ENCODE data around the gene BLOC1S4. TPM values are rescaled to one million over a fixed set of nuclear protein-coding genes. Genes with fewer than 3 reads are reported as not detected.
"Not testable (repeated sequence)": the region's sequence is repeated elsewhere in the genome, so short reads cannot be mapped to it uniquely, and the experiment has no call there.

BLOC1S4 gene
- total and polyA plus RNA-seq, 4 donors: 4.9 to 7.7 (median 5.4) TPM

- Histone ChIP-seq H3K4me1 (ENCODE audit: control insufficient read depth in 4 of 4, insufficient read depth in 4 of 4, low read length in 3 of 4) (peaks cover 5 to 29% (median 23%) of the 10 kb centered on the region in 4 donors), H3K27ac (ENCODE audit: low read depth in 1 of 2, low read length in 2 of 2) (no peak overlapping the region), H3K9me3 (ENCODE audit: control insufficient read depth in 4 of 4, low read length in 3 of 4) (no peaks in the 10 kb centered on the region), H3K9ac (ENCODE audit: low read depth in 1 of 2, low read length in 2 of 2) (no peak overlapping the region), H3K36me3 (ENCODE audit: control insufficient read depth in 4 of 4, insufficient read depth in 3 of 4, low read depth in 1 of 4, low read length in 3 of 4) (no peaks in the 10 kb centered on the region), H3K4me3 (ENCODE audit: low read depth in 1 of 3, low read length in 3 of 3) (no peak overlapping the region), H3K27me3 (ENCODE audit: control insufficient read depth in 4 of 4, insufficient read depth in 4 of 4, low read length in 3 of 4) (no peaks in the 10 kb centered on the region)
- no peak for DNase-seq (ENCODE audit: low spot score)
- TF ChIP-seq ATF3 (IDR thresholded peaks at IDR 0.05): no peak
- WGBS: 96% methylated on average over 19 of the region's 19 CpGs
Observed at GRCh38 chr4:6672131-6672530, 43.8 kb upstream of the BLOC1S4 start.

GRCh38 chr4:6672541-6673190 lies 43.3 kb upstream of the BLOC1S4 start:
- DNase-seq (ENCODE audit: low spot score); H3K9ac ChIP-seq (ENCODE audit: low read depth in 1 of 2, low read length in 2 of 2); H3K4me3 ChIP-seq (ENCODE audit: low read depth in 1 of 3, low read length in 3 of 3); H3K9me3 ChIP-seq (ENCODE audit: control insufficient read depth in 4 of 4, low read length in 3 of 4); H3K27me3 ChIP-seq (ENCODE audit: control insufficient read depth in 4 of 4, insufficient read depth in 4 of 4, low read length in 3 of 4); H3K36me3 ChIP-seq (ENCODE audit: control insufficient read depth in 4 of 4, insufficient read depth in 3 of 4, low read depth in 1 of 4, low read length in 3 of 4); H3K27ac ChIP-seq (ENCODE audit: low read depth in 1 of 2, low read length in 2 of 2): not testable (repeated sequence)
- H3K4me1 ChIP-seq (ENCODE audit: control insufficient read depth in 4 of 4, insufficient read depth in 4 of 4, low read length in 3 of 4): peaks cover 5 to 33% (median 23%) of the 10 kb centered on the region in 4 donors
- WGBS: 95% methylated on average over 34 of the region's 34 CpGs

DNA sequence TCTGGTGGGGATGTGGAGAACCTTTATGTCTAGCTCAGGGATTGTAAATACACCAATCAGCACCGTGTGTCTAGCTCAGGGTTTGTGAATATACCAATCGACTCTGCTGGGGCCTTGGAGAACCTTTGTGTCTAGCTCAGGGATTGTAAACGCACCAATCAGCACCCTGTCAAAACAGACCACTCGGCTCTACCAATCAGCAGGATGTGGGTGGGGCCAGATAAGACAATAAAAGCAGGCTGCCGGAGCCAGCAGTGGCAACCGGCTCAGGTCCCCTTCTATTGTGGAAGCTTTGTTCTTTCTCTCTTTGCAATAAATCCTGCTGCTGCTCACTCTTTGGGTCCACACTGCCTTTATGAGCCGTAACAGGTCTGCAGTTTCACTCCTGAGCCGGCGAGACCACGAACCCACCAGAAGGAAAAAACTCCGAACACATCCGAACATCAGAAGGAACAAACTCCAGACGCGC lies 42.7 kb upstream of the BLOC1S4 start:
- 62% methylated on average over 14 of the region's 14 CpGs for WGBS
- DNase-seq (ENCODE audit: low spot score); H3K36me3 ChIP-seq (ENCODE audit: control insufficient read depth in 4 of 4, insufficient read depth in 3 of 4, low read depth in 1 of 4, low read length in 3 of 4): not testable (repeated sequence)

GRCh38 chr4:6673660-6674499 lies 42.1 kb upstream of the BLOC1S4 start:
- Histone ChIP-seq H3K27me3 (ENCODE audit: control insufficient read depth in 4 of 4, insufficient read depth in 4 of 4, low read length in 3 of 4) (no peaks in the 10 kb centered on the region), H3K27ac (ENCODE audit: low read depth in 1 of 2, low read length in 2 of 2) (peak overlapping the region; percentile 72 to 78), H3K36me3 (ENCODE audit: control insufficient read depth in 4 of 4, insufficient read depth in 3 of 4, low read depth in 1 of 4, low read length in 3 of 4) (no peaks in the 10 kb centered on the region), H3K4me1 (ENCODE audit: control insufficient read depth in 4 of 4, insufficient read depth in 4 of 4, low read length in 3 of 4) (peaks cover 5 to 34% (median 23%) of the 10 kb centered on the region in 4 donors), H3K9ac (ENCODE audit: low read depth in 1 of 2, low read length in 2 of 2) (peak overlapping the region; percentile 77 to 78), H3K9me3 (ENCODE audit: control insufficient read depth in 4 of 4, low read length in 3 of 4) (no peaks in the 10 kb centered on the region), H3K4me3 (ENCODE audit: low read depth in 1 of 3, low read length in 3 of 3) (peak overlapping the region; percentile 73 to 76 (median 74))
- 2% methylated on average over 89 of the region's 89 CpGs for WGBS
- DNase-seq (ENCODE audit: low spot score): peak; percentile 91
- no peak for TF ChIP-seq JUND (IDR thresholded peaks at IDR 0.05)
- TF ChIP-seq NR2F2 (IDR thresholded peaks at IDR 0.05): no peak
- TF ChIP-seq, protein P1, sequence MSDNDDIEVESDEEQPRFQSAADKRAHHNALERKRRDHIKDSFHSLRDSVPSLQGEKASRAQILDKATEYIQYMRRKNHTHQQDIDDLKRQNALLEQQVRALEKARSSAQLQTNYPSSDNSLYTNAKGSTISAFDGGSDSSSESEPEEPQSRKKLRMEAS (IDR thresholded peaks at IDR 0.05): peak; percentile 75
- TF ChIP-seq, protein P2, sequence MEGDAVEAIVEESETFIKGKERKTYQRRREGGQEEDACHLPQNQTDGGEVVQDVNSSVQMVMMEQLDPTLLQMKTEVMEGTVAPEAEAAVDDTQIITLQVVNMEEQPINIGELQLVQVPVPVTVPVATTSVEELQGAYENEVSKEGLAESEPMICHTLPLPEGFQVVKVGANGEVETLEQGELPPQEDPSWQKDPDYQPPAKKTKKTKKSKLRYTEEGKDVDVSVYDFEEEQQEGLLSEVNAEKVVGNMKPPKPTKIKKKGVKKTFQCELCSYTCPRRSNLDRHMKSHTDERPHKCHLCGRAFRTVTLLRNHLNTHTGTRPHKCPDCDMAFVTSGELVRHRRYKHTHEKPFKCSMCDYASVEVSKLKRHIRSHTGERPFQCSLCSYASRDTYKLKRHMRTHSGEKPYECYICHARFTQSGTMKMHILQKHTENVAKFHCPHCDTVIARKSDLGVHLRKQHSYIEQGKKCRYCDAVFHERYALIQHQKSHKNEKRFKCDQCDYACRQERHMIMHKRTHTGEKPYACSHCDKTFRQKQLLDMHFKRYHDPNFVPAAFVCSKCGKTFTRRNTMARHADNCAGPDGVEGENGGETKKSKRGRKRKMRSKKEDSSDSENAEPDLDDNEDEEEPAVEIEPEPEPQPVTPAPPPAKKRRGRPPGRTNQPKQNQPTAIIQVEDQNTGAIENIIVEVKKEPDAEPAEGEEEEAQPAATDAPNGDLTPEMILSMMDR (IDR thresholded peaks at IDR 0.05; ENCODE audit: low read depth, low read length, missing input control): no peak
- peak; percentile 53 to 75 for TF ChIP-seq RXRA (IDR thresholded peaks at IDR 0.05)
- TF ChIP-seq ATF3 (IDR thresholded peaks at IDR 0.05): no peak
- TF ChIP-seq ZBTB33 (IDR thresholded peaks at IDR 0.05): no peak
- TF ChIP-seq HNF4G (IDR thresholded peaks at IDR 0.05): peak; percentile 16
- TF ChIP-seq YY1 (IDR thresholded peaks at IDR 0.05): peak; percentile 88
- TF ChIP-seq HNF4A (conservative IDR thresholded peaks at IDR 0.05): peak; percentile 54 to 77
- no peak for TF ChIP-seq FOXA2 (IDR thresholded peaks at IDR 0.05)
- TF ChIP-seq GABPA (IDR thresholded peaks at IDR 0.05 in 1 of 2, conservative IDR thresholded peaks at IDR 0.05 in 1 of 2): no peak
- peak; percentile 32 for TF ChIP-seq TAF1 (conservative IDR thresholded peaks at IDR 0.05)
- peak; percentile 81 for TF ChIP-seq SP1 (IDR thresholded peaks at IDR 0.05)
- peak in 1 of 2 donors; percentile 13 for TF ChIP-seq RAD21 (IDR thresholded peaks at IDR 0.05)
- TF ChIP-seq FOXA1 (IDR thresholded peaks at IDR 0.05): no peak

More for the DNA sequence above, 42.7 kb upstream of the BLOC1S4 start:
- not testable (repeated sequence) for H3K9me3 ChIP-seq (ENCODE audit: control insufficient read depth in 4 of 4, low read length in 3 of 4); H3K27me3 ChIP-seq (ENCODE audit: control insufficient read depth in 4 of 4, insufficient read depth in 4 of 4, low read length in 3 of 4)
- Histone ChIP-seq H3K4me1 (ENCODE audit: control insufficient read depth in 4 of 4, insufficient read depth in 4 of 4, low read length in 3 of 4) (peaks cover 5 to 34% (median 23%) of the 10 kb centered on the region in 4 donors), H3K9ac (ENCODE audit: low read depth in 1 of 2, low read length in 2 of 2) (peak overlapping the region; percentile 51 to 77), H3K4me3 (ENCODE audit: low read depth in 1 of 3, low read length in 3 of 3) (peak overlapping the region in 2 of 3 donors; percentile 73 to 74), H3K27ac (ENCODE audit: low read depth in 1 of 2, low read length in 2 of 2) (peak overlapping the region; percentile 72 to 78)
- TF ChIP-seq TAF1 (conservative IDR thresholded peaks at IDR 0.05): peak; percentile 41
